HEK293T (cell line): ENCODE measurements around the gene CCR1.

ENCODE experiments used
- ARNT ChIP-seq: fragments of 450-650 bp; IDR thresholded peaks from 2 replicates; pipeline ENCODE4 v1.6.1; 2017; ENCODE audit warnings: mild to moderate bottlenecking
- BHLHE40 ChIP-seq: fragments of 450-650 bp; IDR thresholded peaks from 2 replicates; pipeline ENCODE4 v1.6.1; 2016; ENCODE audit warnings: mild to moderate bottlenecking, moderate library complexity, borderline replicate concordance
- ELF4 ChIP-seq: fragments of 450-650 bp; IDR thresholded peaks from 2 replicates; pipeline ENCODE4 v1.6.1; 2017; ENCODE audit warnings: antibody characterized with exemption
- FOXA1 ChIP-seq: fragments of 450-650 bp; IDR thresholded peaks from 2 replicates; pipeline ENCODE4 v1.6.1; 2016; ENCODE audit warnings: mild to moderate bottlenecking
- FOXK2 ChIP-seq: fragments of 450-650 bp; IDR thresholded peaks from 2 replicates; pipeline ENCODE4 v1.6.1; 2016; ENCODE audit warnings: mild to moderate bottlenecking
- L3MBTL2 ChIP-seq: fragments of 450-650 bp; conservative IDR thresholded peaks from 2 replicates; pipeline ENCODE4 v1.6.1; 2016; ENCODE audit warnings: mild to moderate bottlenecking
- LEF1 ChIP-seq: fragments of 450-650 bp; IDR thresholded peaks from 2 replicates; pipeline ENCODE4 v1.6.1; 2017; ENCODE audit warnings: mild to moderate bottlenecking, borderline replicate concordance
- SP1 ChIP-seq: fragments of 450-650 bp; IDR thresholded peaks from 2 replicates; pipeline ENCODE4 v1.6.1; 2017
- SUZ12 ChIP-seq: fragments of 450-650 bp; IDR thresholded peaks from 2 replicates; pipeline ENCODE4 v1.6.1; 2016; ENCODE audit warnings: mild to moderate bottlenecking
- TARDBP ChIP-seq: fragments of 450-650 bp; IDR thresholded peaks from 2 replicates; pipeline ENCODE4 v1.6.1; 2016
- ZNF384 ChIP-seq: fragments of 450-650 bp; IDR thresholded peaks from 2 replicates; pipeline ENCODE4 v1.6.1; 2016
- TF ChIP-seq, protein P1 (sequence below): fragments of 450-650 bp; IDR thresholded peaks from 2 replicates; pipeline ENCODE4 v1.6.1; 2016

DNA sequence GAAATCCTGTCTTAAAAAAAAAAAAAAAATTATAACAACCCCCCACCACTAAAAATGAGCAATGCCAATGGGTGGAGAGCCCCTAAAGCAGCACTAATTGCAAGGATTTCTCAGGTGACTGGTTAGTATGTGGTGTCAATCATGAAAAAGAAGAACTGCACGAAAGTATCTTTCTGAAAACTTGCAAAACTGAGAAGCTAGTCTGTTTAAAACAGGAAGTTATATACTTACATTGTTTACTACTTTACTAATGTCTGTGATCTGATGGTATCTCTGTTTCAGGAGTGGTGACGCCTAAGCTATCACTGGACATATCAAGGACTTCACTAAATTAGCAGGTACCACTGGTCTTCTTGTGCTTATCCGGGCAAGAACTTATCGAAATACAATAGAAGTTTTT lies 34.0 kb upstream of the CCR1 start, which contains the start of gene CCR3:
- TF ChIP-seq TARDBP (no peak), FOXA1 (no peak), SP1 (no peak), BHLHE40 (no peak), LEF1 (no peak), ELF4 (no peak), SUZ12 (no peak), FOXK2 (no peak), L3MBTL2 (no peak), ZNF384 (no peak), ARNT (no peak)
- TF ChIP-seq, protein P1, sequence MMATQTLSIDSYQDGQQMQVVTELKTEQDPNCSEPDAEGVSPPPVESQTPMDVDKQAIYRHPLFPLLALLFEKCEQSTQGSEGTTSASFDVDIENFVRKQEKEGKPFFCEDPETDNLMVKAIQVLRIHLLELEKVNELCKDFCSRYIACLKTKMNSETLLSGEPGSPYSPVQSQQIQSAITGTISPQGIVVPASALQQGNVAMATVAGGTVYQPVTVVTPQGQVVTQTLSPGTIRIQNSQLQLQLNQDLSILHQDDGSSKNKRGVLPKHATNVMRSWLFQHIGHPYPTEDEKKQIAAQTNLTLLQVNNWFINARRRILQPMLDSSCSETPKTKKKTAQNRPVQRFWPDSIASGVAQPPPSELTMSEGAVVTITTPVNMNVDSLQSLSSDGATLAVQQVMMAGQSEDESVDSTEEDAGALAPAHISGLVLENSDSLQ = no peak
